Mesenchymal stem cell (in vitro differentiated cells and primary cell): ENCODE measurements around the gene CHCHD6.

Experiments used
- DNase-seq: peaks from one replicate; pipeline ENCODE4 v3.0.0-alpha.2; 2013
- H2AFZ ChIP-seq: one replicate; pipeline ENCODE4 v1.6.1; 2013; ENCODE audit warnings: low read depth, mild to moderate bottlenecking, control low read depth, inconsistent platforms, low read length, moderate library complexity
- H2AK5ac ChIP-seq: 2 replicates; pipeline ENCODE4 v1.6.1; 2013; ENCODE audit warnings: low read length, moderate library complexity, mild to moderate bottlenecking, inconsistent platforms; ENCODE audit not compliant: severe bottlenecking
- H2BK120ac ChIP-seq: one replicate; pipeline ENCODE4 v1.6.1; 2013; ENCODE audit warnings: low read depth, mild to moderate bottlenecking, inconsistent platforms, low read length, moderate library complexity
- H2BK12ac ChIP-seq, 2 experiments: one replicate each; pipeline ENCODE4 v1.6.1; 2013; ENCODE audit warnings: inconsistent platforms in 2 of 2, low read length in 2 of 2, mild to moderate bottlenecking in 2 of 2, moderate library complexity in 2 of 2, control low read depth in 1 of 2
- H2BK15ac ChIP-seq: one replicate; pipeline ENCODE4 v1.6.1; 2013; ENCODE audit warnings: mild to moderate bottlenecking, low read depth, inconsistent platforms; ENCODE audit not compliant: poor library complexity, severe bottlenecking
- H2BK5ac ChIP-seq: 2 replicates; pipeline ENCODE4 v1.6.1; 2013; ENCODE audit warnings: low read depth, mild to moderate bottlenecking, low read length, control low read depth, inconsistent platforms; ENCODE audit not compliant: poor library complexity, severe bottlenecking
- H3K14ac ChIP-seq, 2 experiments: one replicate each; pipeline ENCODE4 v1.6.1; 2013; ENCODE audit warnings: inconsistent platforms in 2 of 2, low read length in 2 of 2, control low read depth in 1 of 2, mild to moderate bottlenecking in 1 of 2, moderate library complexity in 1 of 2
- H3K18ac ChIP-seq, 2 experiments: one replicate each; pipeline ENCODE4 v1.6.1; 2013; ENCODE audit warnings: inconsistent platforms in 2 of 2, low read length in 2 of 2, control low read depth in 1 of 2, low read depth in 1 of 2, mild to moderate bottlenecking in 1 of 2
- H3K23ac ChIP-seq, 2 experiments: one replicate each; pipeline ENCODE4 v1.6.1; 2013; ENCODE audit warnings: inconsistent platforms in 2 of 2, low read length in 2 of 2, mild to moderate bottlenecking in 2 of 2, moderate library complexity in 2 of 2, control low read depth in 1 of 2
- H3K27ac ChIP-seq: 2 replicates; pipeline ENCODE4 v1.5.1; 2013; ENCODE audit warnings: mild to moderate bottlenecking, moderate library complexity, low read length, control low read depth, inconsistent platforms; ENCODE audit not compliant: poor library complexity, severe bottlenecking
- H3K27me3 ChIP-seq, 2 experiments: 2 replicates each; pipeline versions ENCODE4 v1.6.1 to v1.7.0; 2013; ENCODE audit warnings: low read length in 2 of 2, mild to moderate bottlenecking in 2 of 2, moderate library complexity in 2 of 2, control low read depth in 1 of 2, inconsistent platforms in 1 of 2; ENCODE audit not compliant: control insufficient read depth in 1 of 2, insufficient read depth in 1 of 2
- H3K36me3 ChIP-seq, 2 experiments: 2 replicates each; pipeline versions ENCODE4 v1.6.1 to v1.7.0; 2013; ENCODE audit warnings: low read length in 2 of 2, control low read depth in 1 of 2, inconsistent platforms in 1 of 2, low read depth in 1 of 2, mild to moderate bottlenecking in 1 of 2; ENCODE audit not compliant: insufficient read depth in 2 of 2, control insufficient read depth in 1 of 2
- H3K4ac ChIP-seq, 2 experiments: one replicate each; pipeline ENCODE4 v1.6.1; 2013; ENCODE audit warnings: inconsistent platforms in 2 of 2, low read length in 2 of 2, mild to moderate bottlenecking in 2 of 2, moderate library complexity in 2 of 2, control low read depth in 1 of 2, low read depth in 1 of 2
- H3K4me1 ChIP-seq: 2 replicates; pipeline ENCODE4 v1.6.1; 2013; ENCODE audit warnings: low read depth, low read length, control low read depth; ENCODE audit not compliant: control insufficient read depth, insufficient read depth
- H3K4me2 ChIP-seq: 2 replicates; pipeline ENCODE4 v1.6.1; 2013; ENCODE audit warnings: low read length, mild to moderate bottlenecking, inconsistent platforms; ENCODE audit not compliant: poor library complexity, severe bottlenecking
- H3K4me3 ChIP-seq, 2 experiments: 2 replicates each; pipeline versions ENCODE4 v1.5.1 to v1.7.0; 2013; ENCODE audit warnings: low read length in 2 of 2, mild to moderate bottlenecking in 2 of 2, control low read depth in 1 of 2, low read depth in 1 of 2; ENCODE audit not compliant: insufficient read depth in 1 of 2
- H3K79me1 ChIP-seq: replicated peaks from 2 replicates; pipeline ENCODE4 v1.6.1; 2013; ENCODE audit warnings: mild to moderate bottlenecking, control low read depth, low read length, inconsistent platforms; ENCODE audit not compliant: poor library complexity, severe bottlenecking
- H3K9ac ChIP-seq: 2 replicates; pipeline ENCODE4 v1.7.0; 2013; ENCODE audit warnings: mild to moderate bottlenecking, low read length, moderate library complexity
- H3K9me3 ChIP-seq: 2 replicates; pipeline ENCODE4 v1.7.0; 2013; ENCODE audit warnings: mild to moderate bottlenecking, low read length; ENCODE audit not compliant: control insufficient read depth
- H4K8ac ChIP-seq: one replicate; pipeline ENCODE4 v1.6.1; 2013; ENCODE audit warnings: inconsistent platforms, mild to moderate bottlenecking, low read length, moderate library complexity
- H4K91ac ChIP-seq: one replicate; pipeline ENCODE4 v1.6.1; 2013; ENCODE audit warnings: mild to moderate bottlenecking, low read length, inconsistent platforms
- WGBS: methylation state at CpG from one replicate; pipeline ENCODE4 v1.1.7; 2013; ENCODE audit warnings: mixed read lengths; 5-methylcytosine and 5-hydroxymethylcytosine counted together

The CHCHD6 gene

DNA sequence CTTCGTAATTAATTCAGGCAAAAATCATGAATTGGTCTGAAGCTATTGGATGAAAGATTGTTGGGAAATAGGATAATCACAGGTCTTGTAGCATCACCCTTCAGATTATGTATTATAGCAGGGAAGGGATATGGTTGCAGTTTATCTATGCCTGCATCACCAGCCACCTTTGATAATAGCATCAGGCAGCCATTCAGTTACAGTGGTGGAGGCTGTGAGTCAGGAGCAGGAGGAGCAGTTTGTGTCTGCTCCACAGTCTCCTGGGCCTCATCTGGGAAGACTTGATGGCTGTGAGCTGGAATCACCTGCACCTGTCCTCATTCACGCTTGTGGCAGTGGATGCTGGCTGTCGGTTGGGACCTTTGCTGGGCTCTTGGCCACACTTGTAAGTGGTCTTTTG lies 174.6 kb downstream of the CHCHD6 start:
- H3K9me3 ChIP-seq, result no peaks in the 10 kb centered on the region
- peaks cover 9% of the 10 kb centered on the region for H3K79me1 ChIP-seq
- H3K14ac ChIP-seq, result no peak overlapping the region
- H3K4me2 ChIP-seq, result no peak overlapping the region
- H3K27me3 ChIP-seq, result no peaks in the 10 kb centered on the region
- H3K4me3 ChIP-seq, result no peak overlapping the region
- no peak overlapping the region for H2BK15ac ChIP-seq
- H3K27ac ChIP-seq, result no peak overlapping the region
- no peaks in the 10 kb centered on the region for H3K4me1 ChIP-seq
- H3K9ac ChIP-seq, result no peak overlapping the region
- peaks cover 0 to 3% of the 10 kb centered on the region in 2 experiments for H3K36me3 ChIP-seq
- H2BK5ac ChIP-seq, result no peak overlapping the region
- no peak overlapping the region for H2BK12ac ChIP-seq
- DNase-seq, result no peak
- H3K4ac ChIP-seq, result no peak overlapping the region
- no peak overlapping the region for H4K8ac ChIP-seq
- no peak overlapping the region for H2AK5ac ChIP-seq
- H3K23ac ChIP-seq, result no peak overlapping the region
- WGBS, result 100% methylated on average over 3 of the region's 3 CpGs
- no peak overlapping the region for H3K18ac ChIP-seq
- no peak overlapping the region for H2AFZ ChIP-seq
- H2BK120ac ChIP-seq, result no peak overlapping the region
- no peak overlapping the region for H4K91ac ChIP-seq

DNA sequence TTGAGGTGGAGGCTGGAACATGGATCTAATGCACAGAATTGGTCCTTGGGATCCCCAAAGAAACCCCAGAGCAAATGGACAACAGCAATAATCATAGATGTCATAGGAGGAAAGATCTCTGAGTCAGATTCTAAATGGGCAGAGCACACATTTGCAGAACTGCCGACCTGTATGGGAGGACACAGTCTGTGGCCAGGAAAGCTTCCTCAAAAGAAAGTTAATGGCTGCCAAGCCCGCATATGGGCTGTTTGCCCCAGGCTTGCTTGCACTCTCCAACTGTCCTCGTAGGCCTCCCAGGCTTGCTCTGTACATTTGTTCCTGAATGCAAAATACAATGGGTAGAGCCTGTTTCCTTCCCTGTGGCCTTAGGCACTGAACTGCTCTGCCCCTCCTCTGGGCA lies 176.9 kb downstream of the CHCHD6 start:
- peaks cover 7% of the 10 kb centered on the region for H3K79me1 ChIP-seq
- H3K23ac ChIP-seq, result no peak overlapping the region
- H2BK120ac ChIP-seq, result no peak overlapping the region
- H3K4me3 ChIP-seq, result no peak overlapping the region
- H3K27me3 ChIP-seq, result no peaks in the 10 kb centered on the region
- DNase-seq, result no peak
- H3K14ac ChIP-seq, result no peak overlapping the region
- H4K91ac ChIP-seq, result no peak overlapping the region
- WGBS, result 82% methylated on average over 3 of the region's 3 CpGs
- H2AK5ac ChIP-seq, result no peak overlapping the region
- no peak overlapping the region for H2BK15ac ChIP-seq
- no peak overlapping the region for H2BK12ac ChIP-seq
- no peak overlapping the region for H3K9ac ChIP-seq
- H3K4me2 ChIP-seq, result no peak overlapping the region
- no peak overlapping the region for H2BK5ac ChIP-seq
- no peak overlapping the region for H2AFZ ChIP-seq
- no peak overlapping the region for H3K4ac ChIP-seq
- peak overlapping the region in 1 of 2 experiments; percentile 16 for H3K18ac ChIP-seq
- no peak overlapping the region for H3K27ac ChIP-seq
- no peak overlapping the region for H4K8ac ChIP-seq
- H3K9me3 ChIP-seq, result no peaks in the 10 kb centered on the region
- no peaks in the 10 kb centered on the region for H3K4me1 ChIP-seq
- no peaks in the 10 kb centered on the region for H3K36me3 ChIP-seq

DNA sequence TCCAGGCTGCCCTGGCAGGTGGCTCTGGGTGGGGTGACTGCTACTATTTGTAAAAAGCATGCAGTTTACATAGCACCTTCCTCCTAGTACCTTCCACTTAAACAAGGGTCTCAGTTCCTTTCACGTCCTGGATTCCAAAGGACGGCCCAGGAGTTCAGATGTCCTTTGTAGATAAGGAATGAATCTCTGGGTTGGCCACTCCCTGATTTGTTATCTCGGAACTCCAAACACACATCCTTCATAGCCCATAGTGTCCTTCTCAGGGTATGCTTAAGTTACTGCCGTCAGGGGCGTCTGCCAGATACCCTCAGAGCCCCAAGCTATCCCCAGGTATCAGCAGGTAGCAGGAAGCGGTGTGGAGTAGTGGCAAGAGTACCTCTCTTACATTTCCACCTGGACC lies 177.8 kb downstream of the CHCHD6 start:
- Histone ChIP-seq H2BK120ac (no peak overlapping the region), H2BK15ac (no peak overlapping the region), H4K8ac (no peak overlapping the region), H3K4ac (no peak overlapping the region), H2AK5ac (no peak overlapping the region), H3K14ac (no peak overlapping the region), H3K4me2 (no peak overlapping the region), H3K4me1 (no peaks in the 10 kb centered on the region), H2AFZ (peak overlapping the region; percentile 51), H3K9me3 (no peaks in the 10 kb centered on the region), H3K79me1 (peaks cover 7% of the 10 kb centered on the region), H2BK12ac (no peak overlapping the region), H3K18ac (peak overlapping the region in 1 of 2 experiments; percentile 8), H3K27ac (no peak overlapping the region), H3K36me3 (no peaks in the 10 kb centered on the region), H4K91ac (no peak overlapping the region), H3K27me3 (no peaks in the 10 kb centered on the region), H2BK5ac (no peak overlapping the region), H3K23ac (no peak overlapping the region), H3K9ac (no peak overlapping the region), H3K4me3 (no peak overlapping the region)
- DNase-seq, result no peak
- 85% methylated on average over 5 of the region's 6 CpGs for WGBS

DNA sequence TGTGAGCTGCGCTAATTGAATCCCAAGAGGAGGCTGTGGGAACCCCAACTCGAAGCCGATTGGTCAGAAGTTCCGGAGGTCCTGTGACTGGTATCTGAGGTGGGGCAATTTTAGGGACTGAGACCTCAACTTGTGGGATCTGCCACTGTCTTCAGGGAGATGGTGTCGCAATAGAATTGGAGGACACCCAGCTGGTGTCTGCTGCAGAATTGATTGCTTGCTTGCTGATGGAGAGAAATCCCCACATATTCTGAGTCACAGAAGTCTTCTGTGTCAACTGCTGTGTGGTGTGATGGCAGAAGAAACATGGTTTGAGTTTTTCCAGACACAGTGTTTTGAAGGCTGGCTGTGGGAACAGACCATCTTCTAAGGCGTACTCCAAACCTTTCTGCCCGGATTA lies 179.2 kb downstream of the CHCHD6 start:
- no peaks in the 10 kb centered on the region for H3K36me3 ChIP-seq
- no peak overlapping the region for H2BK12ac ChIP-seq
- H2BK120ac ChIP-seq, result no peak overlapping the region
- peak; percentile 93 for DNase-seq
- H2AK5ac ChIP-seq, result no peak overlapping the region
- no peak overlapping the region for H2AFZ ChIP-seq
- H2BK15ac ChIP-seq, result peak overlapping the region; percentile 13
- H3K4ac ChIP-seq, result peak overlapping the region; percentile 15 to 33
- no peaks in the 10 kb centered on the region for H3K4me1 ChIP-seq
- no peaks in the 10 kb centered on the region for H3K27me3 ChIP-seq
- no peaks in the 10 kb centered on the region for H3K9me3 ChIP-seq
- no peak overlapping the region for H3K4me2 ChIP-seq
- H3K27ac ChIP-seq, result no peak overlapping the region
- peak overlapping the region; percentile 54 for H4K91ac ChIP-seq
- H3K14ac ChIP-seq, result no peak overlapping the region
- H4K8ac ChIP-seq, result peak overlapping the region; percentile 70
- WGBS, result 57% methylated on average over 7 of the region's 7 CpGs
- no peak overlapping the region for H2BK5ac ChIP-seq
- peaks cover 7% of the 10 kb centered on the region for H3K79me1 ChIP-seq
- peak overlapping the region in 1 of 2 experiments; percentile 27 for H3K18ac ChIP-seq
- no peak overlapping the region for H3K23ac ChIP-seq
- no peak overlapping the region for H3K4me3 ChIP-seq
- no peak overlapping the region for H3K9ac ChIP-seq
